Measurements from ENCODE around the gene E2F7.

E2F7 gene

DNA sequence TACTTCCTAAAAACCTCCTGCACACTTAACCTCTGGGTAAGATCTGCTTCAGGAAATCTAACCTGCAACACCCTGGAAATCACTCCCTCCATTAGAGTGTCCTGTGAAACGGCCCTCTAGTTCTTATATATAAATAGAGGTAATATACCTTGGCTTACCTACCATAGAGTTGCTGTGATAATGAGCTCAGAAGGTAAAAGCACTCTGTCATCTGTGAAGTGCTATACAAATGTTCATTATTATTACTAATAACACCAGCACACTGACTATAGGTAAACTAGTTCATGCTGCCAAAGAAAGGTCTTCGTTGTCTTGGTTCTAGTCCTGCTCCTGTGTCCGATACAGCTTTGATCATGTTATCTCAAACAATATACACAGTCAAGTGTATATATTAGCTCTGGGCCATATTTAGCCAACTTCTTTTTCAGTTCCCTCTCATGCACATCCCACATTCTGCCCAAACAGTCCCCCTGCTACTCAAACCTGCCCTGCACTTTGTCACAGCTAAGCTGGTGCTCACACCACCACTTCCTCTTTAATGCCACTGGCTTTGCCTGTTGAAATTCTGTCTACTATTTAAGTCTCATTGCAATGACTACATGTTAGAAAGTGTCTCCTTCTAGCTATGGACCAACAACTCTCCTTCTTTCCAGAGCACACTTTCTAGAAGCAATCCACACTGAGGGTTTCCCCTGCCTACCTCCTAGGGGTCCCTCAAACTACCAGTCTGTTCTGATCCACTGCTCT, 5.1 kb downstream of the E2F7 start:
- Histone ChIP-seq H3K27me3 (ENCODE audit: insufficient read depth, low read length, poor library complexity) (no peaks in the 10 kb centered on the region), H3K27ac (ENCODE audit: low read length) (peak overlapping the region; percentile 23), H3K79me2 (ENCODE audit: insufficient read depth, low read length) (peaks cover 100% of the 10 kb centered on the region), H3K9me3 (ENCODE audit: insufficient read depth, low read length, severe bottlenecking) (no peaks in the 10 kb centered on the region), H3K4me3 (ENCODE audit: low read depth in 1 of 2, low read length in 2 of 2) (peak overlapping the region in 1 of 2 experiments; percentile 47; a peak in 1 of 4 replicates), H4K20me1 (ENCODE audit: insufficient read depth, low read length) (peaks cover 73% of the 10 kb centered on the region), H3K4me2 (ENCODE audit: insufficient read depth, low read length) (peak overlapping the region; percentile 87), H3K4me1 (ENCODE audit: insufficient read depth, low read length) (peaks cover 85% of the 10 kb centered on the region), H3K9ac (ENCODE audit: low read depth, low read length) (0 out of 2 replicates have a peak overlapping the region, but pooled peaks have one; percentile 12), H2AFZ (ENCODE audit: low read depth, low read length) (no peak overlapping the region), H3K36me3 (ENCODE audit: insufficient read depth, low read length) (peaks cover 90% of the 10 kb centered on the region)
- ATAC-seq (ENCODE audit: insufficient read depth, low read depth), result 0 out of 3 replicates have a peak, but pooled peaks have one; percentile 15
- TF ChIP-seq, protein P1, sequence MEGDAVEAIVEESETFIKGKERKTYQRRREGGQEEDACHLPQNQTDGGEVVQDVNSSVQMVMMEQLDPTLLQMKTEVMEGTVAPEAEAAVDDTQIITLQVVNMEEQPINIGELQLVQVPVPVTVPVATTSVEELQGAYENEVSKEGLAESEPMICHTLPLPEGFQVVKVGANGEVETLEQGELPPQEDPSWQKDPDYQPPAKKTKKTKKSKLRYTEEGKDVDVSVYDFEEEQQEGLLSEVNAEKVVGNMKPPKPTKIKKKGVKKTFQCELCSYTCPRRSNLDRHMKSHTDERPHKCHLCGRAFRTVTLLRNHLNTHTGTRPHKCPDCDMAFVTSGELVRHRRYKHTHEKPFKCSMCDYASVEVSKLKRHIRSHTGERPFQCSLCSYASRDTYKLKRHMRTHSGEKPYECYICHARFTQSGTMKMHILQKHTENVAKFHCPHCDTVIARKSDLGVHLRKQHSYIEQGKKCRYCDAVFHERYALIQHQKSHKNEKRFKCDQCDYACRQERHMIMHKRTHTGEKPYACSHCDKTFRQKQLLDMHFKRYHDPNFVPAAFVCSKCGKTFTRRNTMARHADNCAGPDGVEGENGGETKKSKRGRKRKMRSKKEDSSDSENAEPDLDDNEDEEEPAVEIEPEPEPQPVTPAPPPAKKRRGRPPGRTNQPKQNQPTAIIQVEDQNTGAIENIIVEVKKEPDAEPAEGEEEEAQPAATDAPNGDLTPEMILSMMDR (IDR thresholded peaks at IDR 0.05; ENCODE audit: borderline replicate concordance, extremely low read depth, low read length, poor library complexity, severe bottlenecking), result no peak
- no peak for TF ChIP-seq EZH2 (IDR thresholded peaks at IDR 0.05; ENCODE audit: borderline replicate concordance, low read depth, low read length, severe bottlenecking)
- DNase-seq, result no peak

DNA sequence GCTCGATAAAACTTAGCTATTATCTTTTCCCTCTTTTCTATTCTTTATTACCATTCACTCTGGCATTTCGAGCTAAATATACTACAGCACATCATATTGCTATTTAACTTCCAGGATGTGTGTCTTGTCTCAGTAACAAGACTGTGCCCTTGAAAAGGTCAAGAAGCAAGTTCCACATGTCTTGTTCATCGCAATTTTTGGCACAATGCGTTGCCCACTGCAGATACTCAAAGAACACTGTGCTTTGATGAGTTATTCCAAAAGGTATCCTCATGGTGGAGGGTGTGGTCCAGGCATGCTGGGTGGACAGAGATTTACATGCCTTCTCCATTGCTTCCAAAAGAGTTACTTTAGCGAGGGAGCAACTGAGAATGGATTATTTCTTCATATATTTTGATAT, 6.6 kb downstream of the E2F7 start:
- peaks cover 96% of the 10 kb centered on the region for H3K36me3 ChIP-seq (ENCODE audit: insufficient read depth, low read length)
- peak overlapping the region; percentile 46; the same call in 1 of the 2 replicates for H3K27ac ChIP-seq (ENCODE audit: low read length)
- H3K9me3 ChIP-seq (ENCODE audit: insufficient read depth, low read length, severe bottlenecking), result no peaks in the 10 kb centered on the region
- no peak for ATAC-seq (ENCODE audit: insufficient read depth, low read depth)
- peaks cover 78% of the 10 kb centered on the region for H4K20me1 ChIP-seq (ENCODE audit: insufficient read depth, low read length)
- H3K4me1 ChIP-seq (ENCODE audit: insufficient read depth, low read length), result peaks cover 86% of the 10 kb centered on the region
- peak overlapping the region; percentile 49 for H3K4me2 ChIP-seq (ENCODE audit: insufficient read depth, low read length)
- no peak overlapping the region for H3K4me3 ChIP-seq (ENCODE audit: low read depth in 1 of 2, low read length in 2 of 2)
- H3K9ac ChIP-seq (ENCODE audit: low read depth, low read length), result 0 out of 2 replicates have a peak overlapping the region, but pooled peaks have one; percentile 5
- H2AFZ ChIP-seq (ENCODE audit: low read depth, low read length), result no peak overlapping the region
- TF ChIP-seq, protein P1 (IDR thresholded peaks at IDR 0.05; ENCODE audit: borderline replicate concordance, extremely low read depth, low read length, poor library complexity, severe bottlenecking), result no peak
- TF ChIP-seq EZH2 (IDR thresholded peaks at IDR 0.05; ENCODE audit: borderline replicate concordance, low read depth, low read length, severe bottlenecking), result no peak
- H3K27me3 ChIP-seq (ENCODE audit: insufficient read depth, low read length, poor library complexity), result no peaks in the 10 kb centered on the region
- DNase-seq, result no peak
- peaks cover 100% of the 10 kb centered on the region for H3K79me2 ChIP-seq (ENCODE audit: insufficient read depth, low read length)

DNA sequence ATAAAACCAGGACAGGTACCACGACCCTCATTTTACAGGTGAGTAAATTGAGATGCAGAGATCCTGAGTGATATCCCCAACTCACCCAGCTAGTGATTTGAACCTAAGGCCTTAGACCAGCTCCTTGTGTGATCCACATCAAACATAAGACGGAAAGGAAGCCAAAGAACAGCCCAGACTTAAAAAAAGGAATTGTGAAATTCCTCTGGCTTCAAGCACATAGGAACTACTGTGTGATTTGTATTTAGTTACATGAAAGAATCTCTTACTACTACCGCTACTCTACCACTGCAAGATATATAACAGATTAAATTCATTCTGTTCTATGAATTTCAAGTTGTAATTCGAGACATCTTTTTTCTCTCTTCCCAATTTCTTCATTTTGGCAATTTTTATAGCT, 10.5 kb downstream of the E2F7 start:
- Histone ChIP-seq H3K27me3 (ENCODE audit: insufficient read depth, low read length, poor library complexity) (no peaks in the 10 kb centered on the region), H3K36me3 (ENCODE audit: insufficient read depth, low read length) (peaks cover 94% of the 10 kb centered on the region)

DNA sequence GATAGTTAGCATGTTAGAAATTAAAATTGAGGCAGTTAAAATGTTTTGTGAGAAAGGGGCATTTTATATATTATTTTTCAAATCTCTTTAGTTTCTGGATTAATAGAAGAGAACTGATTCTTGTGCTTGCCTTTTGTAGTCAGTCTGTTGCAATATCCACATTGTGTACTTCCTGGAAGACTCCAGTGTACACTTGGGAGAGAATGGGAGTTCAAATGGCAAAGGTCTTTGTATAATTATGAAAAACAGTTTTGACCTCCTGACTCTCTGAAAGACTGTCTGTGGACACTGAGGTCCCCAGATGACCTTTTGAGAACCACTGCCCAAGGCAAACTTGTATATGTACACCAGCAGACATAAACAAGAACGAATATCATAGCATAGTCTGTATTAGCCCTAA, 12.1 kb downstream of the E2F7 start:
- Histone ChIP-seq H3K4me1 (ENCODE audit: insufficient read depth, low read length) (peaks cover 43% of the 10 kb centered on the region), H3K4me3 (ENCODE audit: low read depth in 1 of 2, low read length in 2 of 2) (no peak overlapping the region), H3K4me2 (ENCODE audit: insufficient read depth, low read length) (no peak overlapping the region), H3K27ac (ENCODE audit: low read length) (no peak overlapping the region), H4K20me1 (ENCODE audit: insufficient read depth, low read length) (peaks cover 59% of the 10 kb centered on the region), H2AFZ (ENCODE audit: low read depth, low read length) (no peak overlapping the region), H3K79me2 (ENCODE audit: insufficient read depth, low read length) (peaks cover 93% of the 10 kb centered on the region), H3K9ac (ENCODE audit: low read depth, low read length) (no peak overlapping the region), H3K36me3 (ENCODE audit: insufficient read depth, low read length) (peaks cover 94% of the 10 kb centered on the region), H3K27me3 (ENCODE audit: insufficient read depth, low read length, poor library complexity) (no peaks in the 10 kb centered on the region), H3K9me3 (ENCODE audit: insufficient read depth, low read length, severe bottlenecking) (no peaks in the 10 kb centered on the region)
- TF ChIP-seq, protein P1 (IDR thresholded peaks at IDR 0.05; ENCODE audit: borderline replicate concordance, extremely low read depth, low read length, poor library complexity, severe bottlenecking), result no peak
- TF ChIP-seq EZH2 (IDR thresholded peaks at IDR 0.05; ENCODE audit: borderline replicate concordance, low read depth, low read length, severe bottlenecking), result no peak
- DNase-seq (no peak), ATAC-seq (ENCODE audit: insufficient read depth, low read depth) (no peak)

More for the DNA sequence above, 10.5 kb downstream of the E2F7 start:
- Histone ChIP-seq H3K4me1 (ENCODE audit: insufficient read depth, low read length) (peaks cover 57% of the 10 kb centered on the region), H3K4me3 (ENCODE audit: low read depth in 1 of 2, low read length in 2 of 2) (0 out of 4 replicates have a peak overlapping the region, but pooled peaks of 1 of the 2 experiments have one; percentile 8), H3K9me3 (ENCODE audit: insufficient read depth, low read length, severe bottlenecking) (no peaks in the 10 kb centered on the region), H3K4me2 (ENCODE audit: insufficient read depth, low read length) (peak overlapping the region; percentile 34; the same call in 1 of the 2 replicates), H3K27ac (ENCODE audit: low read length) (peak overlapping the region; percentile 11; the same call in 1 of the 2 replicates), H3K9ac (ENCODE audit: low read depth, low read length) (no peak overlapping the region), H2AFZ (ENCODE audit: low read depth, low read length) (no peak overlapping the region), H3K79me2 (ENCODE audit: insufficient read depth, low read length) (peaks cover 96% of the 10 kb centered on the region), H4K20me1 (ENCODE audit: insufficient read depth, low read length) (peaks cover 62% of the 10 kb centered on the region)
- ATAC-seq (ENCODE audit: insufficient read depth, low read depth) (no peak), DNase-seq (no peak)
- no peak for TF ChIP-seq EZH2 (IDR thresholded peaks at IDR 0.05; ENCODE audit: borderline replicate concordance, low read depth, low read length, severe bottlenecking)
